GM12892 (cell line): Measurements from ENCODE around the gene ASTN2.

Experiments
- DNase-seq: peaks from one replicate; pipeline ENCODE4 v3.0.0; 2011; ENCODE audit not compliant: insufficient read length
- FAIRE-seq: peaks from 2 replicates; lab custom pipeline; 2011; peaks lifted over from hg19 to GRCh38; lab: Jason Lieb, UNC
- POLR2A ChIP-seq: IDR thresholded peaks from 2 replicates; pipeline ENCODE4 v1.6.1; 2011; ENCODE audit warnings: low read depth, low read length, control low read depth
- POLR2AphosphoS5 ChIP-seq: IDR thresholded peaks from 2 replicates; pipeline ENCODE4 v1.6.1; 2011; ENCODE audit warnings: low read depth, low read length, control low read depth
- TAF1 ChIP-seq: IDR thresholded peaks from 2 replicates; pipeline ENCODE4 v1.6.1; 2011; ENCODE audit warnings: low read depth, mild to moderate bottlenecking, control low read depth, low read length, borderline replicate concordance

ASTN2 gene

GRCh38 chr9:117178596-117179375 is 236.1 kb downstream of the ASTN2 start:
- FAIRE-seq, result no peak
- DNase-seq, result no peak
- no peak for TF ChIP-seq POLR2AphosphoS5
- TF ChIP-seq POLR2A, result no peak
- TF ChIP-seq TAF1, result no peak

- DNase-seq (no peak), FAIRE-seq (no peak)
- TF ChIP-seq POLR2AphosphoS5, result no peak
- TF ChIP-seq POLR2A, result no peak
- no peak for TF ChIP-seq TAF1
Observed at GRCh38 chr9:117170567-117170966, 244.3 kb downstream of the ASTN2 start.

- TF ChIP-seq POLR2AphosphoS5 (no peak), TAF1 (no peak), POLR2A (no peak)
- no peak for DNase-seq
- no peak for FAIRE-seq
Observed at GRCh38 chr9:117169089-117169621, 245.7 kb downstream of the ASTN2 start.

- no peak for DNase-seq
- no peak for FAIRE-seq
- no peak for TF ChIP-seq TAF1
- TF ChIP-seq POLR2A, result no peak
- no peak for TF ChIP-seq POLR2AphosphoS5
Observed at GRCh38 chr9:117164512-117164911, 250.3 kb downstream of the ASTN2 start.

- FAIRE-seq (no peak), DNase-seq (no peak)
- TF ChIP-seq POLR2A, result no peak
Observed at GRCh38 chr9:117160254-117160653, 254.6 kb downstream of the ASTN2 start.

GRCh38 chr9:117156771-117157535 is 257.9 kb downstream of the ASTN2 start:
- FAIRE-seq (no peak), DNase-seq (no peak)
- TF ChIP-seq TAF1, result no peak
- no peak for TF ChIP-seq POLR2AphosphoS5
- no peak for TF ChIP-seq POLR2A

- TF ChIP-seq POLR2AphosphoS5, result no peak
- no peak for TF ChIP-seq POLR2A
- TF ChIP-seq TAF1, result no peak
- DNase-seq, result no peak
- FAIRE-seq, result no peak
Observed at GRCh38 chr9:117156144-117156688, 258.6 kb downstream of the ASTN2 start.

GRCh38 chr9:117153021-117153420 is 261.8 kb downstream of the ASTN2 start:
- no peak for TF ChIP-seq POLR2A
- no peak for TF ChIP-seq POLR2AphosphoS5
- no peak for TF ChIP-seq TAF1
- no peak for FAIRE-seq
- no peak for DNase-seq

GRCh38 chr9:117151716-117152115 is 263.1 kb downstream of the ASTN2 start:
- TF ChIP-seq POLR2AphosphoS5 (no peak), TAF1 (no peak), POLR2A (no peak)
- DNase-seq, result no peak
- FAIRE-seq, result no peak

- no peak for DNase-seq
- FAIRE-seq, result no peak
- TF ChIP-seq TAF1 (no peak), POLR2A (no peak), POLR2AphosphoS5 (no peak)
Observed at GRCh38 chr9:117149996-117150395, 264.9 kb downstream of the ASTN2 start.

- no peak for DNase-seq
- no peak for TF ChIP-seq POLR2AphosphoS5
- TF ChIP-seq POLR2A, result no peak
- TF ChIP-seq TAF1, result no peak
- no peak for FAIRE-seq
Observed at GRCh38 chr9:117145811-117146490, 268.9 kb downstream of the ASTN2 start.

GRCh38 chr9:117145081-117145480 is 269.8 kb downstream of the ASTN2 start:
- TF ChIP-seq POLR2AphosphoS5, result no peak
- no peak for TF ChIP-seq TAF1
- TF ChIP-seq POLR2A, result no peak
- FAIRE-seq (no peak), DNase-seq (no peak)
